HG03439 (cell line): Measurements from ENCODE around the gene PYGL.
"Not testable (repeated sequence)": the region's sequence is repeated elsewhere in the genome, so short reads cannot be mapped to it uniquely, and the experiment has no call there.

Source experiments
- ATAC-seq: cut with Tn5 transposase; IDR thresholded peaks from one replicate; pipeline ENCODE4 v1.9.1; 2021; ENCODE audit warnings: mild to moderate bottlenecking, moderate library complexity; ENCODE audit not compliant: unreplicated experiment

Gene PYGL

DNA sequence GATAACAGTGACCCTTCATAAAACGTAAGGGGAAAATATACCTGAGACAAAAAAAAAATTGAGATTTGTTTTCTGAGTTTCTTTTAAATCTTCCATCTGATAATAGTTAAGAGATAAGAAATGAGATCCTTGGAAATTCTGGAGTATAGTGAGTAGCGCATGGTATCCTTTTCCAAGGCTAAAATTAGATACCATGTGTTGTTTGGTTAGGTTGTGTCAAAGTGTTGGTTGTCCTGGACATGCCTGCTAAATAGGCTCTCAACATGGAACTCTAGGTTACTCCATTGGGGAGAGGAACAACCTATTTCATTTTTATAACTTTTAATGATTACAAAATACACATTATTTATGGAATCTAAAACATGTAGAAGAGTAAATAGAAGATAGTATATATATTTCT, 14.8 kb downstream of the PYGL start:
- no peak for ATAC-seq

DNA sequence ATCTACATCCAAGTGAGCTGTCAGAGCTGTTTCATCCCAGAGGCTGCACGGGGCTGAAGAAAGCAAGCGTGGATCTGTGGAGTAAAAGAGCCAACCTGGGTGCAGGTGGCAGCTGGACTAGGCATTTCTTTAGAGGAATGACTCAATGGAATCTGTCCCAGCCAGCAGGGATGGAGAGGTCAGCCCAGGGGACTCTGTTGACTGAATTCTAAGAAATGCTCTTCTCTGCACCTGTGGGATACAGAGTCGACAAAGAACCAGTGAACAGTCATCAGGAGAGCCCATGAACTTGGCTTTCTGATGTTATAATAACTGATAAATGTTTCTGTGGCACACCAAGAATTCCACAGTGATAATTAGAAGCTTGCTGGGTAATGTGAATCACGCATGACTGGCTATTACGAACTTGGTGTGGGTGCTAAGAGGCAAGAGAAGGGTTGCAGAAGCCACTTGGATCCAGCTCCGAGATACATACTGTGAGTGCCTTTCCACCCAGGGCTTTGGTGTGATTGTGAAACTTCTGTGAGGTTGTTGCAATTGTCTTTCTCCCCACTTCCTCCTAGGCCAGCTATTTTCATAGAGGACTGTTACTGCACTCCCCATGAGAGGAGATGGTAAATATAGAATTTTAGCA, 16.2 kb downstream of the PYGL start:
- ATAC-seq = no peak

DNA sequence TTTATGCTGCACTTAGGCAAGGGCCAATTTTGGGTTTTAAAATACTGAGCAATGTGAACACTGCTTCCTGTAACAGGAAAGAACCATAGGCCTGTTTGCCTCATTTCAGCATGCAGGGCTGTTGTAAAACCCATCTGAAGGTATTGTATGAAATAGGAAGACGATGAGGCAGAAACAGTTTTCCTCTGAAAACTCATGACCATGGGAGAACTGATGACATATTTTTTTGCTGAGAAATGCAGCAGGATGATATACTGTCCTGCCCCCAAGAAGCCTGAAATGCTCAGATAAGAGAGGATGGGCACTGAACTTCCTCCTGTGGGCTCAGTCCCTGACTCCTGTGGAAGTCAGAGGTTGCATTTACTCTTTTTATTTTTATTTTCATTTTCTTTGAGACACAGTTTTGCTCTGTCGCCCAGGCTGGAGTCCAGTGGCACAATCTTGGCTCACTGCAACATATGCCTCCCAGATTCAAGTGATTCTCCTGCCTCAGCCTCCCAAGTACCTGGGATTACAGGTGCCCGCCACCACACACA, 17.4 kb downstream of the PYGL start:
- no peak for ATAC-seq

DNA sequence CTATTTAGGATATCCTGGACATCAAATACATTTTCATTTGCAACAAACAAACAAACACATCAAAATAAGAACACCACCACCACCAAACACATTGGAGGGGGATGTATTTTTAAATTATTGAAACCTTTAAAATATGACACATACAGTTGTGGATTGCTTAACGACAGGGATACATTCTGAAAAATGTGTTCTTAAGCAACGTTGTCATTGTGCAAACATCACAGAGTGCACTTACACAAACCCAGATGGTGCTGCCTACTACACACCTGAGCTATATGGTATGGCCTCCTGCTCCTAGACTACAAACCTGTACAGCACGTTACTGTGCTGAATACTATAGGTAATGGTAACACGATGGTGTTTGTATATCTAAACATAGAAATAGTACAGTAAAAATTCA, 19.4 kb downstream of the PYGL start:
- ATAC-seq = no peak

DNA sequence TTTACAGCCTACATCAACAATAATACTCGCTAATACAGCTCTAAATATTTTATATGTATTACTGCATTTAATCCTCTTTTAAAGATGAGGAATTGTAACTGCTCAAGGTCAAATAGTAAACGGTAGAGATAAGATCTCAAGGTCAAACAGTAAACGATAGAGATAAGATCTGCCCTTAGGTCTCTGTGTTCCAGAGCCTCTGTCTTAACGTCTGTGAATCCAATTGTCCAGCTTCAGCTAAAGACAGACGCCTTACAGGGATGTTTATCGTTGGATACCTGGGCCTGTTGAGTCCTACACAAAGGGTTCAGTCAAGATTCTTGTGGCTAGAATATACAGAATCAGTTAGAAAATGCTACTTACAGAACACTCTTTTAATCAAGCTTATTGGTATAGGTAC, 20.0 kb downstream of the PYGL start:
- no peak for ATAC-seq

DNA sequence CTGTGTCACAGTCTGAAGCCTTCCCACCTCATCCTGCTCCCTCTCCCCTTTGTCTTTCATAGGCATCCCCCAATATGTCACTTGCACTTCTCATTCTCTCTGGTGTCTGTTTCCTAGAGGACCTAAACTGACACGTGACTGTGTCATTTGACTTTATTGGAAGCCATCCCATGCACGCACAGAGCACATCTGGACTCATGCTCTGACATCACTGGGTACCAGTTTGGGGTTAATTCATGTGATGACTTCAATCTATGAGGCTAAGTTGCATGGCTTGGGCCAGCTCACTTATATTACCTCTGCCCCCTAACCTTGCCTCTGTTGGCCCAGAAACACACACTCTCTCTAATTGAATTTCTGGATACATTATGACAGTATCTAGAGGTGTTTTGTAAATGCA, 21.5 kb downstream of the PYGL start:
- ATAC-seq = no peak

DNA sequence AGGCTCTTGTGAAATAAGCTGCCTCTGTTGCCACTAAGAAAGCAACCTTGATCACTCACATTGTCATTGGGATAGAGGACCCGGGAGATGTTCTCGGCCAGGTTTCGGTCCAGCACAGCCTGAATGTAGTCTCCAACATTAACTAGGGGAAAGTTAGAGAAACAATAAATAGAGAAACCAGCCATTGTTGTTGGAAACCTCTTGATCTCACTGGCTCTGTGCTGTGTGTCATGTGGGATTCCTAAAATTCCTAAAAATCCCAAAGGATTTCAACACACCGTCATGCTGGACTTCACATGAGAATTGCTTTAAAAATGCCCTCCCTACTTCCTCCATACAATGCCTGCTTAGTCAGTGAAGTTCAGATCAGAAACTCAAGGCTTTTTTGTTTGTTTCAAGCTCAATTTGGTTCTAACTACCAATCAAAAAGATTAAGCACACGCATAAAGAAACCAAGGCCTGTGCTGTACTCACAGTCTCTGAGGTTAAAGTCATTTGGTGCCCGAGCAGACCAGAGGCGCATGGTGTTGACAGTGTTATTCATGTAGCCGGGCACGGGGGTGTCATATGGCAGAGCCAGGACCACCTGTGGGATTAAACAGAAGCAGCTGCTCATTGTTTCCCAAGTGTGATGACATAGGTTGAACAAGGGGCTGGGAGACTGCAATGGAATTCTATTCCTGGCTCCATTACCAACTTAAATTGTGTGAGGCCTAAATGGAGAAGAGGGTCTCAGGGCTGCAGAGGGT, 23.6 kb downstream of the PYGL start:
- ATAC-seq = no peak

DNA sequence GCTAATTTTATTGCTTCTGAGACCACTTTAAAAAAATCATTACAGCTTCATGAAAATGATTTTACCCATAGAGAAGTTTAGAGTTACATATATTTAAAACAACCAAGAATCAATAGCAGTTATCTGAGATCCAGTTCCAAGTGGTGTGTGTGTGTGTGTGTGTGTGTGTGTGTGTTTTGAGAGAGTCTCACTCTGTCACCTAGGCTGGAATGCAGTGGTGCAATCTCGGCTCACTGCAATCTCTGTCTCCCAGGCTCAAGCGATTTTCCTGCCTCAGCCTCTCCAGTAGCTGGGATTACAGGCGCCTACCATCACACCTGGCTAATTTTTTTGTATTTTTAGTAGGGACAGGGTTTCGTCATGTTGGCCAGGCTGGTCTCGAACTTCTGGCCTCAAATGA, 24.8 kb downstream of the PYGL start:
- not testable (repeated sequence) for ATAC-seq

DNA sequence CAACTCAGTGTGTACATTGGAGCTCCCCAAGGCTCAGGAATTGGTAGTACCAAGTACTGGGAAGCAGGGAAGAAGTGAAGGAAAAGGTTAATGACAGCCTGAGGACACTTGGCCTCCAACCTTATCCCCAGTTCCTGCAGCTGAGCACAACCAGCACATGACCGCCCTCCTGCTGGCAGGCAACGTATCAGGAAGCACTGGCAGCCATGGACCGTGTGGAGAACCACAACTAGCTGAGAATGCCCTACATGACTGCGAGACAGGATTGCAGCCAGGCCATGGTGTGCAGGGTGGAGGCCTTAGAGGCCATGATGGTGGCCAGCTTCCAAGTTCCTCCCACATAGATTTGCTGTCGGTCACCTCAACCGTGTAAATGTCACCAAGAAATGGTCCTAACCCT, 26.8 kb downstream of the PYGL start:
- no peak for ATAC-seq

DNA sequence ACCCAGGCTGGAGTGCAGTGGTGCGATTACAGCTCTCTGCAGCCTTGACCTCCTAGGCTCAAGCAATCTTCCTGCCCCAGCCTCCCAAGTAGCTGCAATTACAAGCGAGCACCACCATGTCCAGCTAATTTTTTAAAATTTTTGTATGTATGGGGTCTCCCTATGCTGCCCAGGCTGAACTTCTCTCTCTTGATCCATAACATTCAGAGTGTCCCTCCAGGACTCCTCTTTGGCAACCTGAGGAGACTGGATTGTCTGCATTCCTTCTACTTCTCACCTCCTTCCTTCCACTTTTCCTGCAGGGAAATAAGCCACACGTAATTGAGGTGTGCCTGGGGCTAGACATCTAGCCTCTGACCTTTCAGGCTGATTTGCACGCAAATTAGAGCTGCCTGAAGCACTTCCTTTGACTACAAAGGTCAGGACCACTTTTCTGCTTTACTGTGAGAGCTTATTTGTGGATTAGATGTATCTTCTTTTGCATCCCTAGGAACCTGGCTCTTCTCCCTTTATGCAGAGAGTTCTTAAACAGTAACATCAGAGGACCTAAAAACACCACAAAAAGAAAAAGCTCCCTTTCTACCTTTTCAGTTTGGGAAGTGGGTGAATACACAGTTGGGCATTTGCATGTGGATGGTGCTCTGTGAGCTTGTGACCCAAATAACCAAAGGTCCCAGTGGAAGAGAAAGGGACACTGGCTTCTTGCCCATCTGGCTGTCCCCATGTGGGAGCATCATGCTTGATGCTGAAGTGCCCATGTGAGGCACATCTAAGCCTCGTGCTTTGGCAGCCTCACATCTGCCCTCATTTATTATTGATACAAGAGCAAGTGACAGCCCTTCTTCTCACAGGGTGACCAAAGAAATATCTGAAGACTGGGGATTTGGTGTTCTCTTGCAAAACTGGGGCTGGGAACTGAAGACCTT, 33.5 kb downstream of the PYGL start:
- ATAC-seq = no peak

DNA sequence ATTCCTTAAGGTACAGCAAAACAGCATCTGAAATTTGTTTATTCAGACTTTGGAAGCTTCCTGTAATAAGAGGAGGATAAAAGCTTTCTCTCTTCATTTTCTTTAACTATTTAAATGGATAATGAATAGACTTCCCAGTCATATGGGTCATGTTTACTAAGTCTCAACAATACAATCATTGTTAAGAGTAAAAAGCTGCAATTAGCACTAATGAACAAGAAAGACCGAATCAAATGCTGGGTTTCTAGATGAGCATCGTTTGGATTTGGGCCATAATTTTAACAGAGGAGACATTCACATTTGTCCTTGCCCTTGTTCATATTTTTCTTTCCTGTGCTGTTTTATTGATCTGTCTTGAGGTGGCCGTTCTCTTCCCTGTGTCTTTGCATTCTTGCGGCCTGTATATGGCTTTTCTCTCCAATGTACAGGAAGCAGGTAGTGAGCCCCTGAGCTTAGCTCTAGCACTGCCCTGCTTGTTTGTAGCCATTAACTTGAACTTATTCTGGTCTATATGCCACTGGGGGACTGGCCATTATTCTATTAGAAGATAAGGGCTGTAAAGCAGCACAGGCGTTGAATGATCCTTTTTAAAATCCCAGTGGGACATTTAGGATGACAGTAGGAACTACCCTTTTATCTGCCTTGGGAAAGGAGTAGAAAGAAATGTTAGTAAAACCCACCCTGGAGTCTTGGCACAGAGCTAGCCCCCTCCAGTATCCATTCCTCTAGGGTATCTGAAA, 37.8 kb downstream of the PYGL start:
- ATAC-seq = no peak

DNA sequence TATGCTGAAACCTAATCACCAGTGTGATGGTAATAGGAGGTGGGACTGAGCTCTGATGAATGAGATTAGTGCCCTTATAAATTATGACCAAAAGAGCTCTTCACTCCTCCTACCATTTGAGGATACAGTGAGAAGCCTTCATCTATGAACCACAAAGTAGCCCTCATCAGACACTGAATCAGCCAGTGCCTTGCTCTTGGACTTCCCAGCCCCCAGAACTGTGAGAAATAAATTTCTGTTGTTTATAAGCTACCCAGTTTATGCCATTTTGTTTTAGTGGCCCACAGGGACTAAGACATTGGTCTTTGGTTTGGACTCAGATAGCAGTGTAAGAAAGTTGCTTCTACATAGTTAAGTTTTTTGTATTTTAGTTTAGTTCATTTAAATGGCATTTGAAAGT, 39.6 kb downstream of the PYGL start:
- ATAC-seq = no peak

DNA sequence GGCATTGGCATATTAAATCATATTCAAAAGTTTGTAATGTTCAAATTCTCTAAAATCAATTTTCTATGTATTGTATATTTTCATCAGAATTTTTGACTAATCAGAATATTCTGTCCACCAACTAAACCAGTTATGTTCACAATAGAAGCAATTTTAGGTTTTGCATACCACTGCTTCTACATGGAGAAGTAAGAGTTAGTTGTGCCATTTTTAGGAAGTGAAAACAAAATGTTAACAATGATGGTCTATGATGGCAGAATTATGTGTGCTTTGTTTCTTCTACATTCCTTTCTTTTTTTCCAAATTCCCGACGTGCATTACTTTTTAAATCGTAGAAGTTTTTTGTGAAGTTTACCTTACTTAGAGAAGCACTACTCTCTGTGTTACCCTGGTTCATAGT, 42.9 kb downstream of the PYGL start:
- no peak for ATAC-seq

DNA sequence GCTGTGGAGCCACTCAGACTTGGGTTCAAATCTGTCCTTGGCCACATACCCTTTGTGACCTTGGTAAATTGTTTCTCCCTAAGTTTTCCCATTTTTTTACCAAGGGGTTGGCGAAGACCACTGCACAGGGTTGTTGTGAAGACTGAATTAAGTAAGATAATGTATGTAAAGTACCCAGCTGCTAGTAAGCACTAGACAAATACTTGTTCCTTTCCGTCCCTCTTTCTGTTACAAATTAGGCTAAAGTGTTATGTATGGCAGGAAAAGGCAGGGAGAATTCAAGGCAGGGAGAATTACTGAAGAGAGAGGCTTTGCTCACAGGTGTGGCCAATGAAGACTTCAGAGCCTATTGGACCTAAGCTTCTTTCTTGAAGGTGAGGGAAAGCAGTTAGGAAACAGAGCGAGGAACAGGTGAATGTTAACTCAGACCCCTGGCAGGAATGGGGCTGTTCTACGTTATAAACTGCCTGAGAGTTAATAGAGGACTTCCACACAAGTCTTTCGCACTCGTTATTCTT, 46.6 kb downstream of the PYGL start:
- no peak for ATAC-seq

DNA sequence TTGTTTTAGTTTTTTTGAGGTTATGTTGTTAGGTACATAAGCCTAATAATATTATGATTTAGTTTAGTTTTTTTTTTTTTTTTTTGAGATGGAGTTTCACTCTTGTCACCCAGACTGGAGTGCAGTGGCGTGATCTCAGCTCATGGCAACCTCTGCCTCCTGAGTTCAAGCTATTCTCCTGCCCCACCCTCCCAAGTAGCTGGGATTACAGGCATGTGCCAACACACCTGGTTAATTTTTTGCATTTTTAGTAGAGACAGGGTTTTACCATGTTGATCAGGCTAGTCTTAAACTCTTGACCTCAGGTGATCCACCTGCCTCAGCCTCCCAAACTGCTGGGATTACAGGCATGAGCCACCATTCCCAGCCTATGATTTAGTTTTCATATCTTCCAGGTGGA, 47.3 kb downstream of the PYGL start:
- not testable (repeated sequence) for ATAC-seq

DNA sequence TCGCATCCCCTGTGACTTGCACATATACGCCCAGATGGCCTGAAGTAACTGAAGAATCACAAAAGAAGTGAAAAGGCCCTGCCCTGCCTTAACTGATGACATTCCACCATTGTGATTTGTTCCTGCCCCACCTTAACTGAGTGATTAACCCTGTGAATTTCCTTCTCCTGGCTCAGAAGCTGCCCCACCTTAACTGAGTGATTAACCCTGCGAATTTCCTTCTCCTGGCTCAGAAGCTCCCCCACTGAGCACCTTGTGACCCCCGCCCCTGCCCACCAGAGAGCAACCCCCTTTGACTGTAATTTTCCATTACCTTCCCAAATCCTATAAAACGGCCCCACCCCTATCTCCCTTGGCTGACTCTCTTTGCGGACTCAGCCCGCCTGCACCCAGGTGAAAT, 47.9 kb downstream of the PYGL start:
- ATAC-seq = not testable (repeated sequence)

DNA sequence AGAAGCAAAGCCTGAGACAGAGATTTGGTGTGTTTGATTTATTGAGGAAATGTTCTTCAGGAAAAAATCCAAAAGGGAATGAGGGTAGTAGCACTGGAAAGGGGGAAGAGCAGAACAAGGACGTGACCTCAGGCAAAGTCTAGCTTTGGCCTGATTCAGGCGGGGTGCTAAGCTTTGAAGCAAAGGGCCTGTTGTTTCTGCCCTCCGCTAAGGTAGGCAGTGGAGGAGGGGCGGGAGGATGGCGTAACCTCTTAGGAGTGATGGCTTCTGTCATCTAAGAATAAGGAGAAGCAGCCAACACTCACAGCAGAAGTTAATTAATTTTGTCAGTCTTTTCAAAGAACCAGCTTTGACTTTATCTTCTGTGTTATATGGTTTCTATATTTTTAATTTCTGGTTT, 52.0 kb downstream of the PYGL start:
- ATAC-seq = no peak

DNA sequence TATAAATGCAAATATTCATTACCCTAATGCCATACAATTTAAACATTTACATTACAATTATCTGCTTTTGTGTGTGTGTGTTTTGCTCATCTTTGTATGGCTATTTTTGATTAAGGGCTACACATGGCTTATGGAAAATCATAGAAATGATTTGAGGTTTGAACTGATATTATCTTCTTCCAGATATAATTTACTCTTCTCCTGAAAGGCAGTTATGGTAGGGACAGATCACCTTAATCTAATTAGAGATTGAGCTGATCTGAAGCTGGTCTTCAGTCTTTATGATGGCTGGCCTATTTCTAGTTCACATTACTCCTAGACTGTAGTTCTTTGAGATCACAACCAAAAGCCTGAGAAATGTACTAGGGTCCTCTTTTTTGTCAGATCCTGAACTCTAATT, 56.8 kb downstream of the PYGL start:
- no peak for ATAC-seq

DNA sequence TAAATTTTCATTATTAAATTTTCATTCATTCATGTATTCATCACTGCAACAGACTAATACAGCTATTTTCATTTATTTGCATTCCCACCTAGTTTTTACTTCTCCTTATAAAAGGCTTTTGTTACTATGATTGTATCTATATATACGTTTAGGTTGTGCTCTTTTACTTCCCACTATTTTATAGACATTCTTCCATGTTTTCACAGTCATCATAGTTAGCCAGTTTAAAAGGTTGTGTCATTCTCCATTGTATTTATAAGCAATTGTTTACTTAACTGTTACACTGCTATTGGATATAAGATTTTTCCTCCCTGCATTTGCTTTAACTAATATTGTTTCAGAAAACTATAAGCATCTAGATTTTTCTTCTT, 60.5 kb downstream of the PYGL start:
- no peak for ATAC-seq

DNA sequence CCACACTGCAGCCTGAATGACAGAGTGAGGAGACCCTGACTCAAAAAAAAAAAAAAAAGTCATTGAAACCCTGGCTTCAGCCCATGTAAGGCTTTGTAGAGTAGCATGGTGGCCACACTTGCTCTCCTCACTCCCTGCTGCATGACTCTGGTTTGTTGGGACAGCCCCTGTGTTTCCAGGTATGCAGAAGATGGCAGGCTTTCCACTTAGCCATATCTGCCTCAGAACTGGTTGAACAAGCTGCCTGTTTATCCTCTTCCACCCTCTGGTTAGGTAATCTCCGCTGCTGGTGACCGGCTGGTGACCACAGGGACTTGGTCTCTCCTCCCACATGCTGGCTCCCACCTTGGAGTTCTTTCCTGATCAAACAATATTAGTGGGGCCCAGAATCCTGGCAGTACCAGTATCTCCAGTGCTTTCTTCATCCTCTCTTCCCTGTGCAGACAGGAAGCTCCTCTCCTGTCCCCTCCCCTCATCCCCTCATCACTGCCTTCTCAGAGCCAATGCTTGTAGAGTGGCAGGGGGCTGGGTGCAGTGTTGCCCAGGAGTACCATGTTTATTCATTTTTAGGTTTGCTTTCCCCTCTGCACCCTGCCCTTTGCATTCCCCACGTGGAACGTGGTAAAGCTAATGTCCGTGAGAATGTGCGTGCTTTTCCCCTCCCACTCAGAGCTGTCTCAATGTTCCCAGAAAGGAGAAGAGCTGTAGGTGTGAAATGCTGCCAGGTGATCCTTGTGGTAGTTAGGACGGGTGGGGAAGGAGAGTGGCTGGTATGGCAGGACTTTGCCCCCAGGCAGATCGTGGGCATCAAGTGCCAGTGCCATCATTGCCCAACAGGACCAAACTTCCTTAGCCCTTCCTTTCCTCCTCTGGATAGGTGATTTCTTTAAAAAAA, 61.1 kb downstream of the PYGL start:
- no peak for ATAC-seq
